Kidney (tissue), 14 donors: ENCODE data around the gene AP4S1. TPM values are rescaled to one million over a fixed set of nuclear protein-coding genes. Genes with fewer than 3 reads are reported as not detected.

ENCODE experiments used
- DNase-seq, 5 donors: peaks; one replicate each; pipeline ENCODE4 v3.0.0-alpha.2; 2013 to 2020
- FAIRE-seq: peaks from 2 replicates; lab custom pipeline; 2012; peaks lifted over from hg19 to GRCh38; lab: Jason Lieb, UNC
- H3K27ac ChIP-seq, 2 donors: one replicate each; pipeline ENCODE4 v1.7.0; 2013; ENCODE audit warnings: low read depth in 2 of 2, low read length in 2 of 2, inconsistent platforms in 1 of 2
- H3K27me3 ChIP-seq: one replicate; pipeline ENCODE4 v1.7.1; 2013; ENCODE audit warnings: low read length, inconsistent platforms; ENCODE audit not compliant: control insufficient read depth, insufficient read depth
- H3K36me3 ChIP-seq, 3 donors: one replicate each; pipeline versions ENCODE4 v1.7.0 to v1.7.1; 2013; ENCODE audit warnings: low read length in 3 of 3, control low read depth in 1 of 3, inconsistent platforms in 1 of 3; ENCODE audit not compliant: insufficient read depth in 3 of 3, control insufficient read depth in 2 of 3
- H3K4me1 ChIP-seq, 3 donors: one replicate each; pipeline versions ENCODE4 v1.7.0 to v1.7.1; 2013; ENCODE audit warnings: low read length in 3 of 3, inconsistent platforms in 1 of 3, low read depth in 1 of 3; ENCODE audit not compliant: control insufficient read depth in 2 of 3, insufficient read depth in 2 of 3
- H3K4me3 ChIP-seq, 3 donors: one replicate each; pipeline versions ENCODE4 v1.7.0 to v1.8.1; 2013; ENCODE audit warnings: low read length in 3 of 3, control low read depth in 1 of 3, inconsistent platforms in 1 of 3
- H3K9ac ChIP-seq, 3 donors: one replicate each; pipeline versions ENCODE4 v1.7.0 to v1.7.1; 2013; ENCODE audit warnings: low read length in 3 of 3, control low read depth in 1 of 3, inconsistent platforms in 1 of 3
- H3K9me3 ChIP-seq, 3 donors: one replicate each; pipeline versions ENCODE4 v1.7.0 to v1.7.1; 2013; ENCODE audit warnings: low read length in 3 of 3, control low read depth in 1 of 3, inconsistent platforms in 1 of 3; ENCODE audit not compliant: control insufficient read depth in 2 of 3, insufficient read depth in 1 of 3
- CTCF ChIP-seq: IDR thresholded peaks from 3 replicates; pipeline ENCODE4 v1.5.1; 2012; ENCODE audit warnings: mild to moderate bottlenecking, moderate library complexity, borderline replicate concordance; ENCODE audit not compliant: insufficient read depth; ENCODE audit errors: extremely low read depth
- intact Hi-C: fragments of 100-400 bp; cut with DNase I; formaldehyde crosslinking; loops from one replicate; pipeline ENCODE4 v1.11.1; 2022
- polyA plus RNA-seq: library from polyadenylated mRNA; stranded (reverse); fragments of 350-450 nt; fragmentation: Illumina TruSeq; extraction: RNeasy Lipid Tissue Mini Kit (QIAGEN cat#74804); gene quantifications from one replicate; pipeline ENCODE4 v1.2.3, GENCODE V29; 2014; ENCODE audit warnings: low read depth, low replicate concordance; ENCODE audit not compliant: insufficient read depth
- total RNA-seq: library from RNA; stranded (reverse); fragmentation: NEBNext Ultra II Directional; extraction: Animal tissue kit (Norgen Biotek cat#: 25700); gene quantifications from one replicate; pipeline ENCODE4 v1.2.1, GENCODE V29; 2021
- donor health status: control.
- donor health status: control.
- donor health status: control.
- donor health status: control.
- donor health status: control.
- donor health status: DM: yes; HTN: yes; CAD: no.
- donor health status: Normal renal cell carcinoma (clear cell type).

AP4S1 gene
- total and polyA plus RNA-seq, 2 donors from 2014 or later, result 9.0 to 12.0 TPM

DNA sequence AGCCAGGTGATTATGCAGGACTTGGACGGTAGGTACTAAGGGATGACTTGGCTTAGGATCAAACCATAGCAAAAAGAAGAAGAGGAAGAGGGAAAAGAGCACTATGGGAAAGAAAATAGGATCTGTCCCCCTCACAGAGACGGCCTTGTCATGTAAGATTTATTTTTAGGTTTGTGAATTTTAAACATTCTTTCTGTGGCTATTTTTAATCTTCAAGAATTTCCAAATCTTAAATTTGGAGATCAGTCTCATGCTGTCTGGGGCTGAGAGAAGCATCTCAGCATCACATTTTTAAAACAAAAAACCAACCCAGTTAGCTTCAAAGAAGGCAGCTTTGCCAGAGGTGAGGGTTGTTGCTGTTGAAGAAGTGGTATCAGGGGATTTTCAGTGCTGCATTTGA lies 53.3 kb downstream of the AP4S1 start:
- Histone ChIP-seq H3K27ac (no peak overlapping the region), H3K36me3 (peaks cover 0 to 3% (median 0%) of the 10 kb centered on the region in 3 donors), H3K4me3 (no peak overlapping the region), H3K4me1 (no peaks in the 10 kb centered on the region), H3K27me3 (no peaks in the 10 kb centered on the region), H3K9me3 (no peaks in the 10 kb centered on the region), H3K9ac (no peak overlapping the region)
- TF ChIP-seq CTCF, result no peak
- DNase-seq (no peak), FAIRE-seq (no peak)
- intact Hi-C loops, result no loop called here

DNA sequence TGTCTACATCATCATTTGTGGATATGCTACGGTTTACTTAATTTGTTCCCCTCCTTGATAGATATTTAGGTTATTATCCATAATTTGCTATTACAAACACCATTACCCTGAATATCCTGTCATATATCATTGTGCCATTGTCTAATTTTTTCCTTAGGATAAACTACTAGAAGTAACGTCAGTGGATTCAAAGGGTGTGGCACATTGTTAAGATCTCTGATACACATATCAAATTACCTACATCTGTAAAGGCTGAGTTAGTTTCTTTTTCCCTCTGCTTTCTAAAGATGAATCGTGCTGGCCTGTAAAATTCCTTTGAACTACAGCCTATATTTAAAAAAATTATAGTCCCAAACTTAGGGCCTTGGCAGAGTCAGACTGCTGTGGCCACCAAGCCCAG lies 54.6 kb downstream of the AP4S1 start:
- FAIRE-seq, result no peak
- H3K9ac ChIP-seq, result no peak overlapping the region
- intact Hi-C loops, result loop anchor here (5.0 kb wide), 1 partner anchor 103 kb away; no protein-coding TSS in a partner anchor
- H3K36me3 ChIP-seq, result peaks cover 0 to 2% (median 0%) of the 10 kb centered on the region in 3 donors
- DNase-seq, result no peak
- H3K4me1 ChIP-seq, result no peaks in the 10 kb centered on the region
- no peaks in the 10 kb centered on the region for H3K27me3 ChIP-seq
- no peak overlapping the region for H3K27ac ChIP-seq
- no peak overlapping the region for H3K4me3 ChIP-seq
- TF ChIP-seq CTCF, result no peak
- no peaks in the 10 kb centered on the region for H3K9me3 ChIP-seq

GRCh38 chr14:31080484-31080883 lies 55.0 kb downstream of the AP4S1 start:
- no peaks in the 10 kb centered on the region for H3K36me3 ChIP-seq
- H3K4me1 ChIP-seq, result no peaks in the 10 kb centered on the region
- H3K4me3 ChIP-seq, result no peak overlapping the region
- DNase-seq (no peak), FAIRE-seq (no peak)
- no peak overlapping the region for H3K9ac ChIP-seq
- TF ChIP-seq CTCF, result no peak
- H3K27ac ChIP-seq, result no peak overlapping the region
- H3K27me3 ChIP-seq, result no peaks in the 10 kb centered on the region
- intact Hi-C loops, result loop anchor here (5.0 kb wide), 1 partner anchor 103 kb away; no protein-coding TSS in a partner anchor
- no peaks in the 10 kb centered on the region for H3K9me3 ChIP-seq

- H3K9ac ChIP-seq, result no peak overlapping the region
- intact Hi-C loops, result loop anchor here (5.0 kb wide), 1 partner anchor 106 kb away; no protein-coding TSS in a partner anchor
- H3K4me3 ChIP-seq, result no peak overlapping the region
- no peak for DNase-seq
- no peaks in the 10 kb centered on the region for H3K36me3 ChIP-seq
- H3K4me1 ChIP-seq, result no peaks in the 10 kb centered on the region
- no peak for FAIRE-seq
- no peak for TF ChIP-seq CTCF
- no peaks in the 10 kb centered on the region for H3K9me3 ChIP-seq
- H3K27ac ChIP-seq, result no peak overlapping the region
- no peaks in the 10 kb centered on the region for H3K27me3 ChIP-seq
Observed at GRCh38 chr14:31083781-31084180, 58.3 kb downstream of the AP4S1 start.
